GM19324 (cell line): ENCODE results near the gene TNNI2.

ENCODE experiments used
- ATAC-seq: cut with Tn5 transposase; IDR thresholded peaks from one replicate; pipeline ENCODE4 v1.9.1; 2021; ENCODE audit warnings: mild to moderate bottlenecking, moderate library complexity; ENCODE audit not compliant: unreplicated experiment, low FRiP score

Gene TNNI2

DNA sequence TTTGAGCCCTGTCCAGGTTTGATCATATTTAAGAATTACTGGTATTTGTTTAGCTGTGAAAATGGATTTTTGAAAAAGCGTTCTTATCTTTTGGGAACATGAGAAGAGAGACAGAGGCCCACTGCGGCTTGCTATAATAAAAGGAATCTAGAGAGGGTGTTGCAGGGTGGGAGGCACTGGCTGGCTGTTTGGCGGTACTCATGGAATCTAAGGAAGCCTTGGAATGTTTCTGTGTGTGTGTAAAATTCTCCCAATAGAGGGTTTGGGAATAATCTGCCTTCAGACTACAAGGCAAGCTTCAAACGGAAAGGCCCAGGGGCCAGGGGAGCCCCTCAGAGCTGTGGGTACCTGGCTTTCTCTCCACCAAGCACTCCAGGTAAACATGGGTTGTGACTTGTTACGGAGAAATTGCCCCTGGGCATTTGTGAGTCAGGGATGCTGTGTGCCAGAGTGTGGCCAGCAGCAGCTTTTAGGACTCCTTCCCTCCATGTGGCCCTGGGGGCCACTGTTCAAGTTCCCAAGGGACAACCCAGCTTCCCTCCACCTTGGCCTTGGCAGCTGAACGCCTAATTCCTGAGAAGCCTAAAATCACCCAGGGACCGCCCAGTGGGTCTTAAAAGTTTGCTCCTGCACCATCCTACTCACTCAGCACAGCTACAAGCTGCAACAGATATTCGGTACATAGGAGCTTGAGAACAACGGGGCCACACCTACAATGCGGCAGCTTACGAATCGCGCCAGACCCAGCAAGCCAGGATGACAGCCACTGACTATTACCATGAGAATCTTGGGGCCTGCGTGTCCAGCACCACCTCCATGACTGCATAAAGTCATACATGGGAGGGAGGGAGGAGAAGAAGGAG is 18.1 kb upstream of the TNNI2 start:
- ATAC-seq: no peak

DNA sequence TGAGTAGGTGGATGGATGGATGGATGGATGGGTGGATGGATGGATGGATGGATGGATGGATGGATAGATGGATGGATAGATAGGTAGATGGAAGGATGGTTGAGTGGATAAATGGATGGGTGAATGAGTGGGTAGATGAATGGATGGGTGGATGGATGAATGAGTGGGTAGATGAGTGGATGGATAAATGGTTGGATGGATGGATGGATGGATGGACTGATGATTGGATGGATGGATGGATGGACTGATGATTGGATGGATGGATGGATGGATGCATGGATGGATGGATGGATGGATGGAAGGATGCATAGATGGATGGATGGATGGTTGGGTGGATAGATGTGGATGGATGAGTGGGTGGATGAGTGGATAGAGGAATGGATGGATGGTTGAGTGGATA is 17.2 kb upstream of the TNNI2 start:
- no peak for ATAC-seq

DNA sequence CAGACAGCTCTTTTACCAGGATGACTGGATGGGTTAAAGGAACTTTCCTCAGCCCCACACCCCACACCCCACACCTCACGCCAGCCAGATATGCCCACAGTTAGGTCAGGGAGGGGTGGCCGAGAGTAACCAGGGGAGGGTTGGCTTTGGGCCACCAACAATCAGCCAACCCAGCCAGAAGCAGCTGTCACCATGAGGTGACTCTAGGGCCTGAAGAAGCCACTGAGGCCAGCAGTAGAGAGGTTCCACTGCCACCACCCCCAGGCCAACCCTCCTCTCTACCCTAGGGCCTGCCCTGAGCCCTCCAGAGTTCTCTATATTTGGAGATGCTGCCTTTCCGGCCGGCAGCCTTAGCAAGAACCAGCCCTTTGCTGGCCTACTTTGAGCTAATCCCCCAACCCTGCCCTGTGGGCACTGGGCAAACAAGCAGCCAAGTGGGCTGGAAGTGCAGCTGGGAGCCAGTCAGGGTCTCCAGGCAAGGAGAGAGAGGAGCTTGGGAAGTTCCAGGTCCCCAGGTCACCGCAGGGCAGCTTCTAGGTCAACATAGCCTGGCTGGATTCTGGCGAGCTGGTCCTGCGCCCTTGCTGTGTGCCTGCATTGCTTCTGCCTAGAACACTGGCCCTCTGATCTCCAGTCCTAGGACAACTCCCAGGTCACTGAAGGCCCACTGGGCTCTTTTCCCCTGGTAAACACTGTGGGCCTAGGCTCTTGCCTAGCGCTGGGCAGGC is 16.0 kb upstream of the TNNI2 start:
- ATAC-seq: no peak

DNA sequence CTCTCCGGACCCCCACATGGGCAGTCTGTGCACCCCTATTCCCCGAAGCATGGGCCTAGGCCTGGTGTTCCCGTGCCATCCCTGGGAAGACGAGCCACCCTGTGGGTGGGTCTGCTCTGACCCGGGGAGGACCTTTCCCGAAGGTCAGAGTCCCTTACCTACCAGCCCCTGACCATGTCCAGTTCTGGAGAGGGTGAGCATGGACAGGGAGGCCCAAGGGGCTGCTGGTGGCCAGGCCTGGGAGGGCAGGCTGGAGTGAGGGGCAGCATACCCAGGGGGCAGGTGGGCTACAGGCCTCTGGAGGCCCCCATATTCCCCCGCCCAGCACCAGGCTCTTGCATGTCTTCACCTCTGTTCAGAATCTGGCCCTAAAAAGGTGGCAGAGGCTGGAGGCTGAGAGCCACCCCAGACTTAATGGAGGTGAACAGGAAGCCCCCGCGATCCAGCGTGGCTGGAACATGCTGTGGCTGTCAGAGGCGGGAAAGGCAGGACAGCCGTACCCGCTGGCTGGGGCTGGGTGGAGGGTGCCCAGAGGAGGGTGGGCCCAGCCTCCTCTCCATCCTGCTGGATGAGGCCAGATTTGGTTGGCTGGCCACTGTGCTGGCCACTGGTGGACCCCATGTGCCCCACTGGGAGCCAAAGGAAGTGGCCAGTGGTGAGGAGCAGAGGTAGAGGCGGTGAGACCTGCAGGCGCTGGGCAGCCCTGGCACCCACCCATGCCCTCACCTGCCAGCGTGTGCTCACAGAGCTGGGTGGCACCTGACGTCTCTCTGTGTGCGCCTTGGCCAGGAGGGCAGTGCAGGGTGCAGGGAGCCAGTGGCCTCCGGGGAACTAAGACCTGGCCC is 15.2 kb upstream of the TNNI2 start:
- no peak for ATAC-seq

DNA sequence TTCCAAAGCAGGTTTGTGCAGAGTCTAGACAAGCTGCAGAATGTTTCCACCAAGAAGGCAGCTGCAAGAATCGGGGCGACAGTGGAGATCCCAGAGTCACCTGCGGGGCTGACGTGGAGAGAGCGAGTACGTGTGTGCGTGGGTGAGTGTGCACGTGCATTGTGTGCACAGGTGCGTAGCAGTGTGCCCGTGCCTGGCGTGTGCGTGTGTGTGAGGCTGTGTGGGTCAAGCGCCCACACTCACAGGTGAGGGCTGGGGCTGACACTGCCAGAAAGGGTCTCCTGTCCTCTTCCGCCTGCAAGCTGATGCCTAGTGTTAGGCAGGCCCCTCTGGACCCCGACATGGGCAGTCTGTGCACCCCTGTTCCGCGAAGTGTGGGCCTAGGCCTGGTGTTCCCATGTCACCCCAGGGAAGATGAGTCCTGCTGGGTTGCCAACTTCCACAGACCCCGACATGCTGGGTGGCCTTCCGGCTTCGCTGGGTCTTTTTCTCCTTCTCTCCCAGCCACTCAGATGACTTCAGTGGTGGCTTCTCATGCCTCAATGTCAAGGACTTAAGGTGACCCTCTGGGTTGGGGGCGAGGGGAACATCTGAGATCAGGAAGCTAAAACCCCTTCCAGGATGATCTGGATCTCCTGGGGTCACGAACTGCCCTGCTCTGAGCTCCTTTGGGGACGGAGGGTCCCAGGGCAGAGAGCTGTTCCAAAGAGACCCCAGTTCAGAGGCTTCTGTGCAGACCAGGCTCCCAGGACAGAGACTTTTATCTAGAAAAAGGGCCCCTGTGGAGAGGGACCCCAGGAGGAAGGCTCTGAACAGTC is 14.4 kb upstream of the TNNI2 start:
- no peak for ATAC-seq

DNA sequence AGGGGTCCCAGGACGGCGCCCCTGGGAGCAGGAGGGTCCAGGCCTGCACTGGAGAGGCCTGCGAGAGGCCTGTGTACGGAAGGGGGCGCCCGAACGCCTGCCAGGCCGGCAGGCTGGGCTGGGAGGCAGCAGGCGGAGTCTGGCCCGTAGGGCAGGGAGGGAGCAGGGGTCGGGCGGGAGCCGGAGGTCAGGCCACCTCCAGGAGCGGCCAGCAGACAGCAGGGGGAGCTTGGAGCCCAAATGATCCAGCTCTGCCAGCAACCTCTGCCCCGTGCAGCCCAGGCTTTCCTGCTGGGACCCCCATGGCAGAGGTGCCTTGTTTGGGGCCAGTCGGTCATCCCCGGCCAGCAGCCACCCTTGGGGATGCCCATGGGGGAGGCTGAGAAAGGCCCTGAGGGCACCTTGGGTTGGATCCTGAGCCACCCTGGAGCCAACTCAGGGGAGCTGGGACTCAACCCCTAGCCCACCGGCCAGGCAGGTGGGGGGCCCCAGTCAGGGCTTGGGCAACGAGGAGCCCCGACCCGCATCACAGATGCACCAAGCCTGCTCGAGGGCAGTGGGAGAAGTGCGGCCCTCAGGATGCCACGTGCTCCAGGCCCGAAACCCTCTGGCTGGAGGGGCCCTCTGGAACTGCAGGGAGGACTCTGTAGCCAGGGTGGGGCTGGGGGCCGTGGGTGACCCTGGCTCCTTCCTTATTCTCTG is 13.6 kb upstream of the TNNI2 start:
- no peak for ATAC-seq

DNA sequence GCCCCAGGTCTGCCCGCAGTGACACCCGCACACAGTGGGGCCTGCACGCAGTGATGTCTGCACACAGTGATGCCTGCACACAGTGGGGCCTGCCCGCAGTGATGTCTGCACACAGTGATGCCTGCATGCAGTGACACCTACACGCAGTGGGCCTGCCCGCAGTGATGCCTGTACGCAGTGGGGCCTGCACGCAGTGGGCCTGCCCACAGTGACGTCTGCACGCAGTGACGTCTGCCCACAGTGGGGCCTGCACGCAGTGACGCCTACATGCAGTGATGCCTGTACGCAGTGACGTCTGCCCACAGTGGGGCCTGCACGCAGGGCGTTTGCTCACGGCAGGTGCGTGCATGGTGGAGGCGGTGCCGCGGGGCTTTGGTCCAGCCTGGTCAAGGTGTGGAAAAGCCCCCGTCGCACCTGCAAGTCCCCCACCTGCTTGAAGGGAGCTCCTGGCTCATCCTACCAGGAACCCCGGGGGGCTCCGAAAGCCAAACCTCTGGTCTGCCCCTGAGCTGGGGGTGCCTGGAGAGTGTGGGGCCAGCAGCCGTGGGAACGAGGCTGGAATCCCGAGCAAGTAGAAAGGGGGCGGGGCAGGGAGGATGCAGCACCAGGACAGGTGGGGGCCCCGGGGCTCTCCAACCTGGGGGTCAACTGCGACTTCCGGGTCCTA is 12.9 kb upstream of the TNNI2 start:
- no peak for ATAC-seq

DNA sequence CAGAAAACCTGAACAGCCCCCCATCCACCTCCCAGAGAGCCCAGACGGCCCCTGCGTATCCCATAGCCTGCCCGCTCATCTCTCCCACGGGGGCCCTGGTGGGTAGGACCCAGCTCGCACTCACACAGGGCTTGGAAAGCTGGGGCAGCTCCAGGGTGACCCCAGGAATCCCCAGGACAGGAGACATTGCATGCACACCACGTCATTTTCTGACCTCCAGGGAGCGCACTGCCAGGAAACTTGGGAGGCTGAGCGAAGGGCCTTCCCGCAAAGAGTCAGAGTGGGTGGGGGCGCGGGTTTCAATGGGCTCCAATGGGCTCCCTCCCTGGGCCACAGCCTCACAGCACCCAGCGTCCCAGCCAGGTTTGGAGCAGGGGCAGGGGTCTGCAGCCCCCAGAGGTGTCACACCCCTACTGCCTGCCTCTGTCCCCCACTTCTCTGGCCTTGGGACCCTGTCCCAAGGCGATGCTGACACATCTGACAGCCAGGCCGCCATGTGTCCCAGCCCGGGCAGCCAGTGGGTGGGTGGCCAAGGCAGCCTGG is 12.2 kb upstream of the TNNI2 start:
- ATAC-seq: no peak

DNA sequence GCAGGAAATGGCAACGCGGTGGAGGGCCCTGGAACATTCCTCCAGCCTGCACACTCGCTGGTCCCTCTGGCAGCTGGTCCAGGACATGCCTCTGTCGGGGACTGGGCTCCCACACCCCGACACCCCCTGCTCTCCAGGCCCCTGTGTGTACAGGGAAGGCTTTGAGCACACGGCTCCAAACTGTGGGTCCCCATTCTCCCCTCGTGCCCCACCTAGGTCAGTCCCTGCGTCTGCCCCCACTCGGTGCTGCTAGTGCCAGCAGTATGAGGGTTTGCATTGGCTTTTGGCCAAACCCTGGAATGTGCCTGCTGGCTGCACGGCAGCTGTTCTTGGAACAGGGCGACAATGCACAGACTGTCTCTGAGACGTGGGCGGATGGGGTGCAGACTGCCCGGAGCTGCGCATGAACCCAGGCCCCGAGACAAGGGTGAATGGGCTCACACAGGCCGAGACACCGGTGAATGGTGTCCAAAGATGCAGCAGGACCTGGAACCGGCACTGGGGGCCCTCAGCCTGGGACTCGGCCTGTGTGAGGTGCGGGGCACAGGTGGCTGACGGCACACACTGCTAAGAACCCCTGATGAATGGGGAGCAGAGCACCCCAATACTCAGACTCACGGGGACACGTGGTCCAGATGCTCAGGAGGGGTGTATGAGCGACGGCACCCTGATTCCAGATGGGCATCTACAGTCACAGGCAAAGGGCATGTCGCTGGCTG is 11.5 kb upstream of the TNNI2 start:
- ATAC-seq: no peak

DNA sequence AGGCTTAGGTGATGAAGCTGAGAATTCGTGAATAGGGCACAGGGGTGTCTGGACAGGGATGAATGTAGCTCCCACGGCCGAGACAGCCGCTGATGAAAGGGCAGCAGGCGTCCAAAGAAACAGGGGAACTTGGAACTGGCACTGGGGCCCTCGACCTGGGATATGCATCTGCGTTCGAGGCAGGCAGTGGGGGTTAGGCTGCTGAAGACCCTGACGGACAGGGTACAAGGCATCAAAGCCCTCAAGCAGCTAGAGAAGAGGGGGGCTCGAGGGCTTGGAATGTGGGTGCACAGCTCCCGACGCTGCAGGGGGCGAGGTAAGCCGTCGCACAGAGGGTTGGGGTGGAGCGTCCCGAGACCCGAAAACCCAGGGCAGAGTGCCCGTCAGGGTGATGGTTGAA is 10.8 kb upstream of the TNNI2 start:
- ATAC-seq: no peak

DNA sequence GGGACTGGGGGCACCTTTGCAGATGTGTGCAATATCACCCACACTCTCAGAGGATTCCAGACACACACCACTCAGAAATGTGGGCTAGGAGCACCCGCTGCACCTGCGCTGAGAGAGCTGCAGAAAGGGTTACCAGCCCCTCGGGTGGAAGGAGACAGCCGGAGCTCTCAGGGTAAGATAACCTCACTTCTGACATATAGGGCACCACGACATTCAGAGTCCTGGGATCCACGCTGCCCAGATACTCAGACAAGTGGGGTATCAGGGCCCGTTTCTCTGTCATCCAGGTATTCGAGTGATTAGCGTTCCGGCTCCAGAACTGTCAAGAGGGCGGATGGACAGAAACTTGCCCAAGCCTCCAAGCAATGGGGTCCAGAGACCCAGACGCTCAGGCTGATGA is 10.2 kb upstream of the TNNI2 start:
- no peak for ATAC-seq

DNA sequence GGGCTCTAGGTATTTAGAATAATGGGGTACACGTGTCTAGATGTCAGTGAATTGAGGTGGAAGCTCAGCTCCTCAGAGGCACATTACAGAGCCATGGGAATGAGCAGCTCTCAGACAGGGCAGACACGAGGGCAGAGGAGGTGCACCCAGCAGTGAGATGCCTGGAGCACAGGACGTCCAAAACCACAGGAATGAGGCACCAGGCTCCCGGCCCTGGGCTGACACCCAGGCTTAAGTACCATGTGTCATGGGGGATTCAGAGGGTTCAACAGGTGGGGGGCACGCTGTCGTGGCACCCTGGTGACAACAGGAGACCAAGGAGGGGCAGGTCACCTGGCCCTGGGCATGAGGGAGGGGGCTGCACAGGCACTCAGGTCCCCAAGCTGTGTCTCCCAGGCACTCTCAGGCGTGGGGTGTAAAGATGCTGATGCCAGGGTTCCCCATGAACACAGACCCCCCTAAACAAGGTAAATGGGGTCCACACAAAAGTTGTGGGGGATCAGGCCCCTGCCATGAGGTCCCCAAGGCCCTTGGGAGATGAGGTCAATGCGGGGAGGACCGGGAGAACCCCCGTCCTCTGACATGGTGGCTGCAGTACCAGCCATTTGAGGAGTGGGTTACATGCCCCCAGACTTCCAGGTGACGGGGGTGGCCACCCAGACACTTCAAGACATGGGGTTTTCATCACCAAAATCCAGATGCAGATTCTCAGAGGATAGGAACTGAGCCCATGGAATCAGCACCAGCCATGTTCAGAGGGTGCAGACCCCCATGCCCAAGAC is 9.6 kb upstream of the TNNI2 start:
- ATAC-seq: no peak

DNA sequence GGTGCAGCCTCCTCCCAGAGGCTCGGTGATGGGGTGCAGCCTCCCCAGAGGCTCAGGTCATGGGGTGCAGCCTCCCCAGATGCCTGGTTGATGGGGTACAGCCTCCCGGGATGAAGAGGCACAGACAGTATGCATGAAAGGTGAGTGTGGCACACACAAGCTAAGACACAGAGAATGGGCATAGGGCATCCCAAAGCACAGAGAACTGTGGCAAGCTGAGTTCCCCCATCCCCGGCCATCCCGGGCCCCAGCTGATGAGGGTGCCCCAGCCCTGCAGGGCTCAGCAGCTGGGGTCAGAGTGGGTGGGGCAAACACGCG is 8.8 kb upstream of the TNNI2 start:
- no peak for ATAC-seq

DNA sequence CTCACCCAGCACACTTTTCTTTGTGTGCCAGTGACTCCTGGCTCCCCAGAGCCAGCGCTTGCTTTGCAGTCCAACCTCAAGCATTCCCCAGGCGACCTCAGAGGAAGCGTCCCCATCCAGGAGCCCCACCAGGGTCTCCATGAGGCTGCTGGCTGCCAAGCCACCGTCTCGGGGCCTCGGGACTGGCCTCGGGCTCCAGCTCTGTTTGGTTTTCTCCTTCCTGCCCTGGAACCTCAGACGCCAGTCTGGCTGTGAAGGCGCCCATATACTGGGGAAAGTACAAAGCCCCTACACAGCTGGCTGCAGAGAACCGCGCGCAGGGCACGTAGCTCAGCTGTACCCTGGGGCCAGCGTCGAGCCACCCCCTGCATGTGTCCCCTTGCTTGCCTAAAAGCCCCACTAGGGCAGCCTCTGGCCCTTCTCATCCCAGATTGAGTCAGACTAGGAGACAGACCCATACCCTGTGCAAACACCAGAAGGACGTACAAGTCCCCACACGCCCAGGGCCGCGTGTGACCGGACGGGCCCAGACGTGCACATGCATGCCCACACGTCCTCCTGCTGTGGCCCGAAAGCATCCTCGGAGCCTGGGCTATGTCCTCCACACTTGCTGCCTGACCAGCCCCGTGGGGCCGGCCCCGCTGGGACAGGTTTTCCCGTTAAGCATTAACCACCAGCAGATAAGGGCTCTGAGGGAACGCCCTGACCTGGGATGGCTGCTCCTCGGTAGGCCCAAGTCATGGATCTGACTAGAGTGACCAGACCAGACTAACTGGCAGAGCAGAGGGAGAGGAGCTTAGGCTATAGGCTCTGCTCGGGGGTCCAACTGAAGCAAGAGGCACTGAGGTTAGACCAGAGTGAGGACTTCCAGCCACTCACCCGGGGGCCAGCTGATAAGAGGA is 8.2 kb upstream of the TNNI2 start:
- ATAC-seq: no peak

DNA sequence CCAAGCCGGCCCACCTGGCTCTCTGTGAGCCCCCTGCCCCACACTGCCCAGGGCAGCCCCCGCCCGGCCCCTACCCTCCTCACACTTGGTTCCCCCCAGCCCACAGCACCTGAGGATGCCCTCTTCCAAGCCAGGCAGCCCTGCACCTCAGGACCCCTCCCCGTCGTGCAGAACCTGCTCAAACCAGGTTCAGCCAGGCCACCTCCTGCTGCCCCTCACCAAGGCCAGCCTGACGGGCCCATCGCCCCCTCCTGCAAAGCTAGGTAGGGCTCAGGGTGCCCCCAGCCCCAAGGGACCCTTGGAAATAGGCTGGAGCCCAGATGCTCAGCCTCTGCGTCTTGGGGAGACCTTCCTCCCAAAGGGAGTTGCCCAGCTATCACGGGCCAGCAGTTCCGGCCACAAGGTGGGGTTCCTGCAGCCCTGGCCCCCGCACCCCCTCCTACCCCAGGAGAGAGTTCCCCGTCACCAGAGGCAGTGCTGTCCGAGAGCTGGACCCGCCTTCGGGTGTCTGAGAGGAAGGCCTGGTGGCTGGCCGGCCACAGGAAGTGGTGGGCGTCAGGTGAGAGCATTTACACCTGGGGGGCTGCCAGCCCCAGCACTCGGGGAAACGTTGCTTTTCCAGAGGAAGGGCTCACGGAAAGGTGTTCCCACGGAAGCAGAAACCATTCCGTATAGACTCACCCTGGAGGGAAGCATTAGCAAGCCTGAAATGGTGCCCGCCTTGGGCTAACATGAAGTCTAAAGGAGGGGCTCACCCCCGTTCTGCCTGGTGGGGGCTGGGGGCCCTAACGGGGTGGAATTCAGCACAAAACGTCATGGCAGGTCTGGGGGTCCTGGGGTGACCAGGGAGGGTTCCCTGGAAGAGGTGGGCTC is 7.2 kb upstream of the TNNI2 start:
- no peak for ATAC-seq
